HEK293 (cell line): Measurements from ENCODE around the gene ZFP62.

Experiments used
- CTCF ChIA-PET: fragments of 350-600 bp; formaldehyde crosslinking; extraction: SDS; loops from one replicate; lab custom pipeline; 2021; ENCODE audit warnings: antibody characterized with exemption; lab: Yijun Ruan, JAX
- POLR2A ChIA-PET: fragments of 300-600 bp; formaldehyde crosslinking; extraction: SDS; loops from one replicate; lab custom pipeline; 2020; ENCODE audit warnings: antibody characterized with exemption, inconsistent platforms; lab: Yijun Ruan, JAX
- H3K27ac ChIP-seq: fragments of 200-500 bp; sonication (Bioruptor generic); 2 replicates; pipeline ENCODE4 v1.5.1; 2014; ENCODE audit warnings: low read depth, low read length, control low read depth, inconsistent platforms; ENCODE audit errors: extremely low read depth
- H3K36me3 ChIP-seq, 2 experiments: fragments of 200-500 bp in 1 of 2; sonication (Bioruptor generic) in 1 of 2; 1 replicate in 1 of 2; 2 replicates in 1 of 2; pipeline ENCODE4 v1.5.1; 2014 to 2017; ENCODE audit warnings: inconsistent platforms in 2 of 2, low read length in 2 of 2; ENCODE audit not compliant: control insufficient read depth in 2 of 2, insufficient read depth in 1 of 2
- H3K4me1 ChIP-seq: fragments of 200-500 bp; sonication (Bioruptor generic); 2 replicates; pipeline ENCODE4 v1.5.1; 2014; ENCODE audit warnings: mild to moderate bottlenecking, low read length, inconsistent platforms; ENCODE audit not compliant: control insufficient read depth, insufficient read depth
- H3K4me3 ChIP-seq: 2 replicates; pipeline ENCODE4 v1.5.1; 2011; ENCODE audit warnings: low read depth, mild to moderate bottlenecking, control low read depth, low read length, moderate library complexity
- H3K9me3 ChIP-seq: fragments of 200-500 bp; sonication (Bioruptor generic); 2 replicates; pipeline ENCODE4 v1.5.1; 2014; ENCODE audit warnings: low read depth, low read length, inconsistent platforms; ENCODE audit not compliant: control insufficient read depth, insufficient read depth
- BCL11B ChIP-seq: fragments of 450-650 bp; formaldehyde crosslinking; IDR thresholded peaks from 2 replicates; pipeline ENCODE4 v1.5.1; 2016; ENCODE audit warnings: low read depth, missing biosample characterization, missing genetic modification characterization
- ELK4 ChIP-seq: IDR thresholded peaks from 2 replicates; pipeline ENCODE4 v1.6.1; 2011; ENCODE audit warnings: mild to moderate bottlenecking, low read depth, low read length, borderline replicate concordance
- FEZF1 ChIP-seq: fragments of 450-650 bp; formaldehyde crosslinking; IDR thresholded peaks from 2 replicates; pipeline ENCODE4 v1.5.1; 2016; ENCODE audit warnings: missing biosample characterization, missing genetic modification characterization
- IKZF3 ChIP-seq: fragments of 450-650 bp; IDR thresholded peaks from 2 replicates; pipeline ENCODE4 v1.5.0; 2018; ENCODE audit warnings: missing biosample characterization, mild to moderate bottlenecking, missing genetic modification characterization, moderate library complexity
- KLF10 ChIP-seq: fragments of 450-650 bp; IDR thresholded peaks from 2 replicates; pipeline ENCODE4 v1.5.1; 2018; ENCODE audit warnings: missing biosample characterization, mild to moderate bottlenecking, missing genetic modification characterization
- MZF1 ChIP-seq: fragments of 450-650 bp; formaldehyde crosslinking; IDR thresholded peaks from 2 replicates; pipeline ENCODE4 v1.5.1; 2017; ENCODE audit warnings: missing biosample characterization, missing genetic modification characterization, borderline replicate concordance
- OSR2 ChIP-seq: fragments of 450-650 bp; formaldehyde crosslinking; IDR thresholded peaks from 2 replicates; pipeline ENCODE4 v1.5.1; 2016; ENCODE audit warnings: missing biosample characterization, missing genetic modification characterization
- PBX3 ChIP-seq: sonication (generic); formaldehyde crosslinking; IDR thresholded peaks from 2 replicates; pipeline ENCODE4 v1.8.1; 2022; ENCODE audit warnings: mild to moderate bottlenecking, moderate library complexity, missing genetic modification reagents
- PRDM1 ChIP-seq: fragments of 450-650 bp; formaldehyde crosslinking; IDR thresholded peaks from 2 replicates; pipeline ENCODE4; 2016; ENCODE audit warnings: missing biosample characterization, missing genetic modification characterization
- PRDM10 ChIP-seq: fragments of 450-650 bp; formaldehyde crosslinking; IDR thresholded peaks from 2 replicates; pipeline ENCODE4 v1.5.1; 2016; ENCODE audit warnings: missing biosample characterization, missing genetic modification characterization
- WT1 ChIP-seq: fragments of 450-650 bp; formaldehyde crosslinking; IDR thresholded peaks from 2 replicates; pipeline ENCODE4 v1.5.1; 2016; ENCODE audit warnings: missing biosample characterization, missing genetic modification characterization
- ZBTB48 ChIP-seq: fragments of 450-650 bp; formaldehyde crosslinking; IDR thresholded peaks from 2 replicates; pipeline ENCODE4 v1.5.1; 2016; ENCODE audit warnings: missing biosample characterization, missing genetic modification characterization
- ZBTB6 ChIP-seq: fragments of 450-650 bp; formaldehyde crosslinking; IDR thresholded peaks from 2 replicates; pipeline ENCODE4 v1.5.1; 2017; ENCODE audit warnings: missing biosample characterization, missing genetic modification characterization
- ZNF175 ChIP-seq: fragments of 450-650 bp; formaldehyde crosslinking; IDR thresholded peaks from 2 replicates; pipeline ENCODE4 v1.5.1; 2016; ENCODE audit warnings: missing biosample characterization, missing genetic modification characterization
- ZNF202 ChIP-seq: fragments of 450-650 bp; formaldehyde crosslinking; IDR thresholded peaks from 2 replicates; pipeline ENCODE4 v1.5.1; 2016; ENCODE audit warnings: missing biosample characterization, missing genetic modification characterization, borderline replicate concordance
- ZNF394 ChIP-seq: fragments of 450-650 bp; formaldehyde crosslinking; IDR thresholded peaks from 2 replicates; pipeline ENCODE4 v1.5.1; 2016; ENCODE audit warnings: missing biosample characterization, missing genetic modification characterization, mild to moderate bottlenecking, moderate library complexity, borderline replicate concordance
- ZNF48 ChIP-seq: fragments of 450-650 bp; formaldehyde crosslinking; IDR thresholded peaks from 2 replicates; pipeline ENCODE4 v1.5.1; 2016; ENCODE audit warnings: missing biosample characterization, missing genetic modification characterization
- ZNF561 ChIP-seq: fragments of 450-650 bp; IDR thresholded peaks from 2 replicates; pipeline ENCODE4 v1.5.1; 2018; ENCODE audit warnings: missing biosample characterization, missing genetic modification characterization, borderline replicate concordance
- ZNF585B ChIP-seq: fragments of 450-650 bp; formaldehyde crosslinking; IDR thresholded peaks from 2 replicates; pipeline ENCODE4 v1.5.1; 2016; ENCODE audit warnings: missing biosample characterization, missing genetic modification characterization
- ZNF600 ChIP-seq: fragments of 450-650 bp; formaldehyde crosslinking; IDR thresholded peaks from 2 replicates; pipeline ENCODE4 v1.5.1; 2016; ENCODE audit warnings: missing biosample characterization, missing genetic modification characterization
- ZNF626 ChIP-seq: fragments of 450-650 bp; sonication (Bioruptor Pico); formaldehyde crosslinking; IDR thresholded peaks from 2 replicates; pipeline ENCODE4 v1.5.1; 2018; ENCODE audit warnings: missing biosample characterization, missing genetic modification characterization, inconsistent platforms
- ZNF654 ChIP-seq: fragments of 450-650 bp; formaldehyde crosslinking; IDR thresholded peaks from 2 replicates; pipeline ENCODE4 v1.5.1; 2016; ENCODE audit warnings: low read depth, missing biosample characterization, missing genetic modification characterization
- ZNF776 ChIP-seq: fragments of 450-650 bp; formaldehyde crosslinking; IDR thresholded peaks from 2 replicates; pipeline ENCODE4 v1.5.0; 2017; ENCODE audit warnings: missing biosample characterization, missing genetic modification characterization, borderline replicate concordance
- ZNF843 ChIP-seq: fragments of 450-650 bp; formaldehyde crosslinking; IDR thresholded peaks from 2 replicates; pipeline ENCODE4 v1.5.1; 2016; ENCODE audit warnings: missing biosample characterization, missing genetic modification characterization
- TF ChIP-seq, protein P1 (sequence below): fragments of 450-650 bp; formaldehyde crosslinking; IDR thresholded peaks from 2 replicates; pipeline ENCODE4 v1.5.1; 2016; ENCODE audit warnings: missing biosample characterization, missing genetic modification characterization
- TF ChIP-seq, protein P2 (sequence below): fragments of 450-650 bp; formaldehyde crosslinking; IDR thresholded peaks from 2 replicates; pipeline ENCODE4 v1.5.1; 2016; ENCODE audit warnings: missing biosample characterization, missing genetic modification characterization

Gene ZFP62

DNA sequence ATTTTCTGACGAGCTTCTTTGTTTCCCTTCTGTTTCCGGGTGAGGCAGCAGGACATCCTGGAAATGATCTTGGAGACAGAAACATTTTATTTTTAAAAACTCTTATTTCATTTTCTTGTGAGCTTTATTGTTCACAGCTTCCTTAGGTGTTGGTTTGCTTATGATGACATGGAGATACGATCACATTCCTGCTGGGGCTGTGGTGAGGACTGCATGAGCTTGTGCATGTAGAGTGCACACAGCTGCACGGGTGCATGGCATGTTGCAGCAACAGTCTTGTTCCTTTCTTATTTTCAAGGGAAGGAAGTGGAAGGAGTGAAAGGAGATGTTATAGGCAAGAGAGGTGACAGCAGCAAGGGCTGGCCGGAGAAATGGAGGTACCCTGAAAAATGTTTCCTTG, 39.1 kb upstream of the ZFP62 start:
- no peak for TF ChIP-seq ZNF202
- no peak for TF ChIP-seq PBX3
- no peak for TF ChIP-seq ZBTB48
- no peak for TF ChIP-seq ZNF843 (tag by site-specific recombination)
- TF ChIP-seq ZNF626 (tag by site-specific recombination), result no peak
- TF ChIP-seq BCL11B (tag by site-specific recombination), result no peak
- TF ChIP-seq, protein P1, sequence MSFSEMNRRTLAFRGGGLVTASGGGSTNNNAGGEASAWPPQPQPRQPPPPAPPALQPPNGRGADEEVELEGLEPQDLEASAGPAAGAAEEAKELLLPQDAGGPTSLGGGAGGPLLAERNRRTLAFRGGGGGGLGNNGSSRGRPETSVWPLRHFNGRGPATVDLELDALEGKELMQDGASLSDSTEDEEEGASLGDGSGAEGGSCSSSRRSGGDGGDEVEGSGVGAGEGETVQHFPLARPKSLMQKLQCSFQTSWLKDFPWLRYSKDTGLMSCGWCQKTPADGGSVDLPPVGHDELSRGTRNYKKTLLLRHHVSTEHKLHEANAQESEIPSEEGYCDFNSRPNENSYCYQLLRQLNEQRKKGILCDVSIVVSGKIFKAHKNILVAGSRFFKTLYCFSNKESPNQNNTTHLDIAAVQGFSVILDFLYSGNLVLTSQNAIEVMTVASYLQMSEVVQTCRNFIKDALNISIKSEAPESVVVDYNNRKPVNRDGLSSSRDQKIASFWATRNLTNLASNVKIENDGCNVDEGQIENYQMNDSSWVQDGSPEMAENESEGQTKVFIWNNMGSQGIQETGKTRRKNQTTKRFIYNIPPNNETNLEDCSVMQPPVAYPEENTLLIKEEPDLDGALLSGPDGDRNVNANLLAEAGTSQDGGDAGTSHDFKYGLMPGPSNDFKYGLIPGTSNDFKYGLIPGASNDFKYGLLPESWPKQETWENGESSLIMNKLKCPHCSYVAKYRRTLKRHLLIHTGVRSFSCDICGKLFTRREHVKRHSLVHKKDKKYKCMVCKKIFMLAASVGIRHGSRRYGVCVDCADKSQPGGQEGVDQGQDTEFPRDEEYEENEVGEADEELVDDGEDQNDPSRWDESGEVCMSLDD (tag by site-specific recombination), result no peak
- no peak for TF ChIP-seq KLF10 (tag by site-specific recombination)
- TF ChIP-seq ELK4, result no peak
- TF ChIP-seq PRDM10 (tag by site-specific recombination), result no peak
- no peak for TF ChIP-seq FEZF1
- TF ChIP-seq OSR2, result no peak
- no peak for TF ChIP-seq WT1
- no peak for TF ChIP-seq ZNF394 (tag by site-specific recombination)
- no peak for TF ChIP-seq ZNF776
- TF ChIP-seq ZNF48 (tag by site-specific recombination), result no peak
- TF ChIP-seq, all 188 proteins: peak for 0
- Histone ChIP-seq H3K9me3 (no peaks in the 10 kb centered on the region), H3K4me1 (no peaks in the 10 kb centered on the region), H3K4me3 (no peak overlapping the region), H3K36me3 (no peaks in the 10 kb centered on the region), H3K27ac (no peak overlapping the region)
- POLR2A ChIA-PET, result interaction anchor here (0.5 kb wide), 1 partner anchor 323 kb away, joined by 3 read pairs; the partner anchor contains the start of gene TRIM41
- CTCF ChIA-PET, result interaction anchor here (0.6 kb wide), 1 partner anchor 196 kb away, joined by 3 read pairs; no protein-coding TSS in a partner anchor

DNA sequence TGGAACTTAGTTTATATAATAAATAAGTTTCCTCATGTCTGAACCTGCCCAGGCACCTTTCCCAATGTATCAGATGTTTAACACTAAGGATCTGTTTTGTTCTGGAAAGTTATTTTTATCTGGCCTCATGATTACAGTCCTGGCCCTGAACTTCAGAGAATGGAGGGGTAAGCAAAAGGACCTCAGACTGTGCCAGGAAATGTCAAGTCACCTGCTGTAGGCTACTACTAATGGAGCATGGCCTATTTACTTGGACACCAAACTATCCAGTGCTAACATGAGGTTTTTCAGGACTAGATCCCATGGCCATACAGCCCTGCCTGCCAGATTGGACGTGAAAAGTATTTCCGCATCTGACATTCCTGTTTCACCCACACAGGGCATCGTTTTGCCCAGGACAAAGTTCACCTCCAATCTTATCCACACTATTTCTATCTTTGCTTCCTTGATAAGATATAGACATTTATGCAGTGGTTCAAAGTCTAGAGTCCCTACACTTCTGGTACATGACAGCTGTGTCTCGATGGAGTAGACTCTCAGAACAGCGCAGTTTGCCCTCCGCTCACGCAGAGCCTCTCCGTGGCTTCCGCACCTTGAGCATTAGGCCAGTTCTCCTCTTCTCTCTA, 37.7 kb upstream of the ZFP62 start, which contains the start of gene BTNL8:
TSS of gene BTNL8 (plus strand) at position 539 of the 626 bp plus-strand sequence. CDS start 152 bp downstream, outside the sequence.
- Histone ChIP-seq H3K36me3 (no peaks in the 10 kb centered on the region), H3K9me3 (no peaks in the 10 kb centered on the region), H3K4me1 (no peaks in the 10 kb centered on the region), H3K27ac (no peak within 1 kb of the TSS), H3K4me3 (no peak within 1 kb of the TSS)
- ChIA-PET CTCF (no interaction called here), POLR2A (no interaction called here)
- TF ChIP-seq ZNF600 (tag by site-specific recombination) (no peak), ZBTB6 (no peak), IKZF3 (no peak), MZF1 (tag by site-specific recombination) (no peak), ZNF585B (tag by site-specific recombination) (no peak), ZNF175 (tag by site-specific recombination) (no peak), PRDM1 (tag by site-specific recombination) (no peak), ZNF654 (tag by site-specific recombination) (no peak), ZNF561 (tag by site-specific recombination) (no peak)
- TF ChIP-seq, protein P2, sequence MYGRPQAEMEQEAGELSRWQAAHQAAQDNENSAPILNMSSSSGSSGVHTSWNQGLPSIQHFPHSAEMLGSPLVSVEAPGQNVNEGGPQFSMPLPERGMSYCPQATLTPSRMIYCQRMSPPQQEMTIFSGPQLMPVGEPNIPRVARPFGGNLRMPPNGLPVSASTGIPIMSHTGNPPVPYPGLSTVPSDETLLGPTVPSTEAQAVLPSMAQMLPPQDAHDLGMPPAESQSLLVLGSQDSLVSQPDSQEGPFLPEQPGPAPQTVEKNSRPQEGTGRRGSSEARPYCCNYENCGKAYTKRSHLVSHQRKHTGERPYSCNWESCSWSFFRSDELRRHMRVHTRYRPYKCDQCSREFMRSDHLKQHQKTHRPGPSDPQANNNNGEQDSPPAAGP (tag by site-specific recombination), result no peak
